LNCaP clone FGC (cell line): ENCODE measurements around the gene BLZF1.

Source experiments
- DNase-seq: peaks from one replicate; pipeline ENCODE4 v3.0.0-alpha.2; 2011; ENCODE audit warnings: low read depth
- H3K4me3 ChIP-seq: 2 replicates; pipeline ENCODE4 v1.5.1; 2011; ENCODE audit warnings: mild to moderate bottlenecking, low read depth, low read length, control low read depth
- TF ChIP-seq, protein P1 (sequence below): IDR thresholded peaks from 2 replicates; pipeline ENCODE4 v1.5.1; 2012; ENCODE audit warnings: mild to moderate bottlenecking; ENCODE audit not compliant: control insufficient read depth, insufficient read depth; ENCODE audit errors: extremely low read depth

BLZF1 gene, protein sequence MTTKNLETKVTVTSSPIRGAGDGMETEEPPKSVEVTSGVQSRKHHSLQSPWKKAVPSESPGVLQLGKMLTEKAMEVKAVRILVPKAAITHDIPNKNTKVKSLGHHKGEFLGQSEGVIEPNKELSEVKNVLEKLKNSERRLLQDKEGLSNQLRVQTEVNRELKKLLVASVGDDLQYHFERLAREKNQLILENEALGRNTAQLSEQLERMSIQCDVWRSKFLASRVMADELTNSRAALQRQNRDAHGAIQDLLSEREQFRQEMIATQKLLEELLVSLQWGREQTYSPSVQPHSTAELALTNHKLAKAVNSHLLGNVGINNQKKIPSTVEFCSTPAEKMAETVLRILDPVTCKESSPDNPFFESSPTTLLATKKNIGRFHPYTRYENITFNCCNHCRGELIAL

DNA sequence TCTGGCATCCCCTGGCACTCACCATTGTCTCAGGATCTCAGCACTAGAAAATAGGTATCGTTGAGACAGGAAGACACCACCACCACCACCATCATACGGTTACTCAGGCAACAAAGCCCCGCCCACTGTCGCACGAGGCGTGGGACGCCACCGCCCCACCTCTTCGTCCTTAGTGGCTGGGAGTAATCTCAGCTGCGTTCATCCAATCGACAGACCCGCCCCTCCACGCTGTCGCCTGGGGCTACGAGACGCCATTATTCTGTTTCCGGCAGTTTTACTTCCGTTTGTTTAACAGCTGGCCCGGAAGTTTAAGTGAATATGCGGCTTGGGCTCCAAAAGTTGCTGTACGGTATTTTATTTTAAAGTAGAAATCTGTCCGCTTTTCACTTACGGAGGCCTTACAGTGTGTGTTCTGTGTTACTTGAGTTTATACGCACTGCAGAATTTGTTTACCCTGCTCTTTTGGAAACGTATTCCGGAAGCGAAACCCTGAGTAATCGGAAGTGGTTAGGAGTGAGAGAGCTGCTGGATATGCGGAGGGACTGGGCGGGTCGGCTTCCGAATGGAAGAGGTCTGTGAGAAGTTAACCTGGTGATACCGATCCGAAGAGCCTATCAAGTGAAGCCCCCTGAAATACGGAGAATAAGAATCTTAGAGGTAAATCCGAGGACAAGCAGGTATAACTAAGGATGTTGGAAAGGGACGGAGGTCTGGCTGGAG is at the start of gene BLZF1, which contains the start of gene NME7:
Gene BLZF1 (plus strand): TSS at position 510 of the 720 bp plus-strand sequence. CDS start 1,328 bp downstream, outside the sequence.
Gene NME7 (minus strand): TSS at position 112 of the 720 bp plus-strand sequence. CDS start 87 bp downstream, at position 25.
- TF ChIP-seq, protein P1, sequence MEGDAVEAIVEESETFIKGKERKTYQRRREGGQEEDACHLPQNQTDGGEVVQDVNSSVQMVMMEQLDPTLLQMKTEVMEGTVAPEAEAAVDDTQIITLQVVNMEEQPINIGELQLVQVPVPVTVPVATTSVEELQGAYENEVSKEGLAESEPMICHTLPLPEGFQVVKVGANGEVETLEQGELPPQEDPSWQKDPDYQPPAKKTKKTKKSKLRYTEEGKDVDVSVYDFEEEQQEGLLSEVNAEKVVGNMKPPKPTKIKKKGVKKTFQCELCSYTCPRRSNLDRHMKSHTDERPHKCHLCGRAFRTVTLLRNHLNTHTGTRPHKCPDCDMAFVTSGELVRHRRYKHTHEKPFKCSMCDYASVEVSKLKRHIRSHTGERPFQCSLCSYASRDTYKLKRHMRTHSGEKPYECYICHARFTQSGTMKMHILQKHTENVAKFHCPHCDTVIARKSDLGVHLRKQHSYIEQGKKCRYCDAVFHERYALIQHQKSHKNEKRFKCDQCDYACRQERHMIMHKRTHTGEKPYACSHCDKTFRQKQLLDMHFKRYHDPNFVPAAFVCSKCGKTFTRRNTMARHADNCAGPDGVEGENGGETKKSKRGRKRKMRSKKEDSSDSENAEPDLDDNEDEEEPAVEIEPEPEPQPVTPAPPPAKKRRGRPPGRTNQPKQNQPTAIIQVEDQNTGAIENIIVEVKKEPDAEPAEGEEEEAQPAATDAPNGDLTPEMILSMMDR: no peak
- peak; percentile 96 for DNase-seq
- H3K4me3 ChIP-seq: peak within 1 kb of the TSS; percentile 77

DNA sequence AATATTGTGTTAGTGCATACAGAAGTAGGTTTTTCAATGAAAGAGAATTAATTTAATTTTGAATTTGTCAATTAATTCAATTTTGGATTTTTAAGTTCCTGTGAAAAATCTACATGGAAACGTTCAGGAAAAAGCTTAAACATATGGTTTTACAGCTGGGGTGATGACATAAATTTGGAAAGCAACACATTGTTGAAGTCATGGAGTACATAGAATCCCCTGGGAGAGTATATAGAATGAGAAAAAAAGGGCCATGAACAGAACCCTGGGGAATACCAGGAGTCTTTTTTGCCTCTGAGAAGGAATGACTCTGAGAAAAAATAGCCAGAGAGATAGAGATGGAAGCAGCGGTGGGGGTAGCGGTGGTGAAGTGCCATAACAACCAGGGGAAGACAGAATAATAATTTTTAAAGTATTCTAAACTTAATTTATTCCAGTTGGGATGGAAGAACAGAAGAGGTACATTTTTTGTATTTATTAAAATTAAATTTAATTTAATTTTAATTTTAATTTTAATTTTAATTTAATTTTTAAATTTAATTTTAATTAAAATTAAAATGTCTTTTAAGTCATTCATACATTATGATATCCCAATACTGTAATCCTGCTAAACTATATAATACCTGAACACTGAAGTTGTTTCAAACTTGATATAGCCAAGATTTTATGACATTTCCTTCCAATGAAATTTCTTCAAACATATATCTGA is 49.3 kb upstream of the BLZF1 start:
- no peak for DNase-seq
- TF ChIP-seq, protein P1: no peak
- H3K4me3 ChIP-seq: no peak overlapping the region

- DNase-seq: no peak
- TF ChIP-seq, protein P1: no peak
- no peak overlapping the region for H3K4me3 ChIP-seq
These were observed 46.5 kb upstream of the BLZF1 start for GRCh38 chr1:169321539-169321938.

- DNase-seq: no peak
- H3K4me3 ChIP-seq: no peak overlapping the region
- TF ChIP-seq, protein P1: no peak
These were observed 45.9 kb upstream of the BLZF1 start for GRCh38 chr1:169322138-169322537.

DNA sequence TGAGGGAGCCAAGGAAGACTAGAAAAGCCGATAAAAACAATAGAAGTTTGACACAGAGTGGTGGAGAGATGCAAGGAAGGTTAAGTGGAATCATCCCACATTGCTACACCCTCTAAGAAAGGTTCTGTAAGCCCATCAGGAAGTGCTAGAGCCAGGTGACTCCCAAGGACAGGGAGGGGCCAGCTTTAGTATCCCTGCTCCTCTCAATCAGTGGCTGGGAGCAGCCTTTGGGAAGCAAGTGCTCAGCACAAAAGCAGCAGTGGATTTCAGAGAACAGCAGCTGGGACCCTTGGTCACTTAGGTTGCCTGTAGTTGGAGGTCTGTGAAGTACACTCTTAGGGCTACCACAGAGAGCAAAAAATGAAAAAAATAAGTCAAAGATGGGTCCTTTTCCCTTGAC is 42.9 kb upstream of the BLZF1 start:
- DNase-seq: no peak
- H3K4me3 ChIP-seq: no peak overlapping the region
- TF ChIP-seq, protein P1: no peak

- H3K4me3 ChIP-seq: no peak overlapping the region
- no peak for DNase-seq
- TF ChIP-seq, protein P1: no peak
These were observed 41.6 kb upstream of the BLZF1 start for GRCh38 chr1:169326261-169326955.
